HG02884 (cell line): ENCODE data around the gene AAMDC.
A peak's percentile ranks its signal among the peaks of the same experiment; 100 is the strongest.

Experiments used
- ATAC-seq: cut with Tn5 transposase; IDR thresholded peaks from one replicate; pipeline ENCODE4 v1.9.1; 2021; ENCODE audit warnings: mild to moderate bottlenecking, moderate library complexity; ENCODE audit not compliant: unreplicated experiment

AAMDC gene

GRCh38 chr11:77820565-77821348, at the start of gene AAMDC, which contains the start of gene RSF1:
TSS of gene AAMDC (plus strand) at chr11:77821144. CDS start at chr11:77842497, 21,353 bp downstream.
TSS of gene RSF1 (minus strand) at chr11:77820722. CDS start at chr11:77820714, 8 bp downstream.
- peak; percentile 76 for ATAC-seq

- ATAC-seq: no peak
These were observed 45.0 kb upstream of the AAMDC start for GRCh38 chr11:77775936-77776335.

- ATAC-seq: no peak
These were observed 44.5 kb upstream of the AAMDC start for GRCh38 chr11:77776455-77776854.

- no peak for ATAC-seq
These were observed 42.8 kb upstream of the AAMDC start for GRCh38 chr11:77778118-77778517.

- ATAC-seq: no peak
These were observed 42.4 kb upstream of the AAMDC start for GRCh38 chr11:77778549-77778948.

- no peak for ATAC-seq
These were observed 41.0 kb upstream of the AAMDC start for GRCh38 chr11:77779935-77780334.

- no peak for ATAC-seq
These were observed 37.9 kb upstream of the AAMDC start for GRCh38 chr11:77783025-77783424.

- no peak for ATAC-seq
These were observed 36.4 kb upstream of the AAMDC start for GRCh38 chr11:77784572-77784971.

GRCh38 chr11:77789061-77789730, 31.7 kb upstream of the AAMDC start:
- no peak for ATAC-seq

GRCh38 chr11:77789731-77790476, 31.0 kb upstream of the AAMDC start:
- no peak for ATAC-seq

GRCh38 chr11:77791301-77791700, 29.6 kb upstream of the AAMDC start:
- ATAC-seq: no peak

- no peak for ATAC-seq
These were observed 27.0 kb upstream of the AAMDC start for GRCh38 chr11:77793972-77794371.

GRCh38 chr11:77799338-77799737, 21.6 kb upstream of the AAMDC start:
- no peak for ATAC-seq

- ATAC-seq: no peak
These were observed 20.5 kb upstream of the AAMDC start for GRCh38 chr11:77800449-77800848.

GRCh38 chr11:77801477-77801876, 19.5 kb upstream of the AAMDC start:
- ATAC-seq: no peak

- no peak for ATAC-seq
These were observed 14.5 kb upstream of the AAMDC start for GRCh38 chr11:77806415-77806814.

GRCh38 chr11:77806993-77807392, 14.0 kb upstream of the AAMDC start:
- no peak for ATAC-seq

- ATAC-seq: no peak
These were observed 7.7 kb upstream of the AAMDC start for GRCh38 chr11:77813256-77813655.

GRCh38 chr11:77814848-77815247, 6.1 kb upstream of the AAMDC start:
- ATAC-seq: no peak

- no peak for ATAC-seq
These were observed 5.5 kb upstream of the AAMDC start for GRCh38 chr11:77815459-77815858.

GRCh38 chr11:77819411-77819920, 1.5 kb upstream of the AAMDC start:
- peak; percentile 43 for ATAC-seq
